GF-D8 (cell line): ENCODE results near the gene CLEC16A.

ENCODE experiments used
- DNase-seq: peaks from one replicate; lab custom pipeline; 2025; lab: John Stamatoyannopoulos, UW

CLEC16A gene

DNA sequence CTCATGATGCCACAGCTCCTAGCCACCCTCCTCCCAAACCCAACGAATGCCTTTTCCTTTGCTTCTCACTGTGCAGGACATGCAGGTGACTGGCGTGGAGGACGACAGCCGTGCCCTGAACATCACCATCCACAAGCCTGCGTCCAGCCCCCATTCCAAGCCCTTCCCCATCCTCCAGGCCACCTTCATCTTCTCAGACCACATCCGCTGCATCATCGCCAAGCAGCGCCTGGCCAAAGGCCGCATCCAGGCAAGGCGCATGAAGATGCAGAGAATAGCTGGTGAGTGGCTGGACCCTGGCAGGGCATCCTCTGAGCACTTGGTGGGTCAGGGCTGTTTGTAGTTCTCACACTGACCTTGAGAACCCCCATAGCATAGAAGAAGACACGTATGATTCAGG lies 179.3 kb downstream of the CLEC16A start:
- DNase-seq, result no peak

DNA sequence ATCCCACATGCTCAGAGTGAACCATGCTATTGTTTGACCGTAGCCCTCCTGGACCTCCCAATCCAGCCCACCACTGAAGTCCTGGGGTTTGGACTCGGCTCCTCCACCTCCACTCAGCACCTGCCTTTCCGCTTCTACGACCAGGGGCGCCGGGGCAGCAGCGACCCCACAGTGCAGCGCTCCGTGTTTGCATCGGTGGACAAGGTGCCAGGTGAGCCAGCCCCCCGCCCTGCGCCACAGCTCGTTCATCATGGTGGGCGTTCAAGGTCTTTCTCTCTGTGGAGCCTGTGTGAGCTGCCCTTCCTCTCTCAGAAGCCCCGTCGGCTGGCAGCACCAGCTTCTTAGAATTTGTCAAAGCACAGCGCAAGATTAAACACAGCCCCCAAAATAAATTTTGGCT lies 181.6 kb downstream of the CLEC16A start:
- no peak for DNase-seq

GRCh38 chr16:11126399-11127054 lies 182.2 kb downstream of the CLEC16A start:
- no peak for DNase-seq

GRCh38 chr16:11127610-11128195 lies 183.3 kb downstream of the CLEC16A start:
- DNase-seq, result no peak

DNA sequence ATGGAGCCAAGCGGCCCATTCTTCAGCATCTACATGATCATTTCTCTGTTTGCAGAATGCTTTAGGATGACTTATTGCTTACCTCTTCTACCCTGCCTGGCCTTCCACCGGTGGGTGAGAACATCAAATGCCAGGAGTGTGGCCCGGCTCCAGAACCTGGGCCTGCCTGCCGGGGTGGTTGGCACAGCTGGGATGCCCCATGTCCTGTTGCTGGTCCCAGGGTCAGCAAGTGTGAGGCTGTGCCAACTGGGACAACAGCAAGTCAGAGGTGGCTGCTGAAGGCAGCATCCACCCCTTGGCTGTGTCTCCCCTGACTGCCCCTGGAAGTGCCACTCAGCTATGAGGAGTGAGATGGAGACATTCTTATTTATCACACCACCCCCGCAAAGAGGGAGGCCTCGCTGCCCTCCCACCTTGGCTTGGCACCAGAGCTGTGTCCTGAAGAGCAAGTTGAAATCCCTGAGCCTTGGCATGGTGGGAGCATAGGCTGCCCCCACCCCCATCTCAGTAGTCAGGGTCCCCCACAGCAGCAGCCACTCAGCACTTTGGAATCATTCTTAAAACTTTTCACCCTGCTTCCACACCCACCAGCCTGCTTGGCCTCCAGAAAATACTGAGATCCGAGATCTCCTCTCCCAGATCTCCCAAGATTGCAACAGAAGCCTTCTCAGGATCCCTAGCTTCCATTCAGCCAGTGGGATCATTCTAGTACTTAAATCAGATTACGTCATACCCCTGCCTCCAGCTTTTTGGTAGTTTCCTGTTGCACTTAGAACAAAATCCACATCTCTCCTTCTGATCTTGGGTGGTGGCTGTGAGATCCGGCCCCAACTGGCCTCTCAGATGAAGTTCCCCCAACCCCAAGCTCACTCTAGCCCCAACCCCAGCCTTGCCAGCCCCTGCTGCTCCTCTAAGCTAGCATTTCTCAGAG lies 184.1 kb downstream of the CLEC16A start:
- peak; percentile 52 for DNase-seq

- DNase-seq, result peak; percentile 14
These were observed 185.0 kb downstream of the CLEC16A start for GRCh38 chr16:11129378-11129781.

DNA sequence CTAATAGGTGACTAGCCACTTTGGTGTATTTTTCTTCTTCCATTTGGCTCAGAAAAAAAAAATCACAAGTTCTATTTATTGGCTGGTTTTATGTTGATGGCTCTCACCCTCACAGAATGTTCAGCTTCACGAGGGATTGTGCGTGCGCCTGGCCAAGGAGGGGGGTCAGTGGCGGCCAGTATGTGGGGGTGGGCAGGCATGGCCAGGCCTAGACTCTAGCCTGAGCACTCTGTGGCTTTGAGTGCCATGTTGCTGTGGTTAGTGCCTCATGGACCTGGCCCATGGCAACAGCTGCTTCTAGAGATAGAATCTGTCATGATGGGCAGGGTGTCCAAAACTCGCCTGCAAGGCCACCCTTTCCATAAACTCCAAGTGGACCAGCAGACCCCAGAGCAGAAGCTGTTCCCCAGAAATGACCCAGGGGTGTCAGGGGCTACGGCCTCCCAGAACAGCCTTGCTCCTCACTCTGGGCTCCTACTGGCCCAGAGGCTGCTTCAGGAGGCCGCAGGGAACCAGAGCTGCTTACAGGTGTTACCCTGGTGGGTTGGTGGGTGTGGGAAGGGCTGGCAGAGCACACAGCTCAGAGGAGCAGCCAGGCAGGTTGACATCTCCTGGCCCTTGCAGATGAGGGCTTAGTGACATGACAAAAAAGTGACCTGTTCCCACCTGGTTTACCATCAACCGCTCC lies 186.8 kb downstream of the CLEC16A start:
- DNase-seq, result no peak

DNA sequence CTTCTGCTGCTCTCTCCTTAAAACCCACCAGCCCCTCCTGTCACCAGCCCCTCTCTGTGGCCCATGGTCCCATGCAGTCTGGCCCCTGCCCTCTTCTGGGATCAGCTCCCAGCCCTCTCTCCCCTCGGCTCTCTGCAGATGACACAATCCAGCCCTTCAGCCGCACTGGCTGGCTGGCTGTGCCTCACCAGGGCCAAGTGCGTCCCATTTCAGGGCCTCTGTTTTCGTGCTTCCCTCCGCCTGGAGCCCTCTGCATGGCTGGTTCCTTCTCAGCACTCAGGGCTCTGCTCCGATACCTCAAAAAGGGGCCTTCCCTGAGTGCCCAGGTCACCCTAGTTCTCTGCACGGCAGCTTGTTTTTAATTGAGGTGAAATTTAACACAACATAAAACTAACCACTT lies 187.3 kb downstream of the CLEC16A start:
- DNase-seq, result no peak

DNA sequence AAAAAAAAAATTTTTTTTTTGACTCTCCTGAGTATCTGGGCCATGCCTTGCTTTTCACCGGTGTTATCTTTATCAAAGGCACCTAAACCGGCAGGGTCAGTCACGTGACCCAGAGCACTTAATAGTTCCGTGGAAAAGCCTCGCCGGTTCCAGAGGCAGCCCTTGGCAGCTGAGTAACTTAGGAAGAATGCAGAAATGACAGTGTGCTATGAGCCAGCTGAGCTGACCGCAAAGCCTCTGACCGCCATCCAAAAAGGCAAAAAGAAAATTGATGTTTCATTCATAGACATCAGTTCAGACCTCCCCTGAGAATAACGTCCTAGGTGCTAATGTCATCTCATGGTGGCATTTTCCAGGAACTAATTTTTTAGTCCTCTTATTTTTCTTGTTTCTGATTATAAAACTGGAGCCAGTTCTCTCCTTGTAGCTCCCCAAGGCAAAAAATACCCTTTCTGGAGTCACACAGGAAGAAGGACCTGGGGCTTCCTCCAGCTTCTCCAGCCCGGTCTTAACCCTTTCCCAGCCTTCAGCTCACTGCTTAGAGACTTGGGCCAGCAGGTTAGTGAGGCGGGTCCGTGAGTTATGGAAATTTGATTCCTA lies 189.1 kb downstream of the CLEC16A start:
- DNase-seq, result no peak

DNA sequence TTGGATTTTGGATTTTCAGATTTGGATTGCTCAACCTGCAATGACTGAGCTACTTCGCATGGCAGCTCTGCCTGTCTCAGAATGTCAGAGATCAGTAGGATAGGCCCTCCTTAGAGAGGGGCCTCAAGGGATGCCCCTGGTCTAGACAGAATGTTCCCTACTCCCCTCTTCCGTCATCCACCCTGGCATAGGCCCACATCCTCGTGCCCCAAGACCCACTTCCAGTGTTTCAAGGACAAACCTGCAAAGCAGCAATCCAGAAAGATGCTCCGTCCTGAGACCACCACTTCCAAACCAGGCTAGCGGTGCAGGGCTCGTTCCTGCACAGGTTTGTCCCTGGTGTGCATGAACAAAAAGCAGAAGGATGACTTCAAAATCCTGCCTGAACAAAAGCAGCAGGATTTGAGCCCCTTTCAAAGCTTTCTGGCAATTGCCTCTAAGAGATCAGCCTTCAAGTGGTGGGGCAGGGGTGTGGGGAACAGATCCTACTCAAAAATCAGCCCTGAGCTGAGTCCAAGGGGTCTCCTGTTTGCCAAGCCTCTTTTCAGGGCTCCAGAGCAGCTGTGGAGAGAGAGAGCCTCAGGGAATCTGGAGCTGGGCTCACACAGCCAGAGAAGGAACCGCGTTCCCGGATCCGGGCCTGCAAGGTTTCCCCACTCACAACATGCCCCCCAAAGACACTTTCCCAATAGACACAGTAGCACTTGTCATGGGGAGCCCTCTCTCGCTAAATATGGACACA lies 190.5 kb downstream of the CLEC16A start:
- no peak for DNase-seq

DNA sequence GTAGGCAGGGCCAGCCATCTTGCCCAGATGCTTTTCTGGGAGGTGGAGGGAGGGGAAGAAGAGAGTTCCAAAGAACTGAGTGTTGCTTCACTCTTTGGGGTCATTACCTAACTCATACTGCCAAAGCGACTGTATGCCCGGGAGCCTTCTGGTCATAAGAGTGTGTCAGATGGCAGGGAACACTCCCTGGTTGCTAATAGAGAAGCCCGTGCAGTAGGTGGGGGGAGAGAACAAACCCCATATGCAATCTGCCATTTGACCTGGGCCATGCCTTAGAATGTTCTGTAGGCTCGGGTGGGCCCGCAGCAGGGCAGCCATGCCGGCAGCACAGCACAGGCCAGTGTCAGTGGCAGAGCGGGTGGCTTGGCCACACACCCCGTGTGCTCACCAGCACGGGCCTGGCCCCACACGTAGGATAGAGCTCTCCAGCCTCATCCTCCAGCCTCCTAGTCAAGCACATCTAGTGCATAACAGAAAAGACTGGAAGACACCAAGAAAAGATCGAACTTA lies 191.2 kb downstream of the CLEC16A start:
- DNase-seq, result peak; percentile 21

GRCh38 chr16:11136600-11136999 lies 192.2 kb downstream of the CLEC16A start:
- DNase-seq, result no peak

DNA sequence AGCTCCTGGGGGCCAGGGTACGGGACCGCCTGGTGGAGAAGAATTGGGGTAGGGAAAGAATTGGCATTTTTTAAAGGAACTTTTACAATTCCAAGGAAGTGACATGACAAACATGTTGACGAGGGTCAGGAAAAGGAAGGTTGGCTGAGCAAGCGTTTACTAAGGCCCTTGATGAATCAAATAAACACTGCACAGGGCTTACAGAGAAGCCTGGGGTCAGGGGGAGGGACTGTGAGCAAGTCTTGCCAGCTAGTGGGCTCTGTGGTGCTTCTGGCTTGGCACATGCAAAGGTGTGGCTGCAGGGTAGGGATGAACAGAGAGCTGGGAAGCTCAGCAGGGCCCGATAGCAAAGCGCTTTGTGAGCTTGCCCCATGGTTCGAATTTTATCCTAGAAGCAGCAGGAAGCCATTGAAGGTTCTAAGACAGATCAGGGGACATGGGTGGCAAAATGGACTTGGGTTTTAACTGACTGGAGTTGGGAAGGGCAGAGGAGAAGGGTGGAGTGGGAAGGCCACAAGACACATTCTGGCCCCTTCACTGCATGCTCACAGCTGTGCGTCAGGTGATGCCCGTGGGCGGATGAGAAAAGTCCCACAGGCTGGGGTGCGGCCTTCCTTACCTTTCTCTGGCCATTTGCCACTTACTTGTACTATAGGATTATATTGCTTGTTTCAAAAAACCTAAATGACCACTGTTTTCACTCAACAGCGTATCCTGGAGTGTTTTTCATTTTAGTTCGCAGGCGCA lies 193.8 kb downstream of the CLEC16A start:
- DNase-seq, result no peak

- no peak for DNase-seq
These were observed 194.5 kb downstream of the CLEC16A start for GRCh38 chr16:11138769-11139325.

- no peak for DNase-seq
These were observed 195.1 kb downstream of the CLEC16A start for GRCh38 chr16:11139326-11140097.

- no peak for DNase-seq
These were observed 195.7 kb downstream of the CLEC16A start for GRCh38 chr16:11140098-11140375.

GRCh38 chr16:11140466-11140865 lies 196.1 kb downstream of the CLEC16A start:
- DNase-seq, result no peak

DNA sequence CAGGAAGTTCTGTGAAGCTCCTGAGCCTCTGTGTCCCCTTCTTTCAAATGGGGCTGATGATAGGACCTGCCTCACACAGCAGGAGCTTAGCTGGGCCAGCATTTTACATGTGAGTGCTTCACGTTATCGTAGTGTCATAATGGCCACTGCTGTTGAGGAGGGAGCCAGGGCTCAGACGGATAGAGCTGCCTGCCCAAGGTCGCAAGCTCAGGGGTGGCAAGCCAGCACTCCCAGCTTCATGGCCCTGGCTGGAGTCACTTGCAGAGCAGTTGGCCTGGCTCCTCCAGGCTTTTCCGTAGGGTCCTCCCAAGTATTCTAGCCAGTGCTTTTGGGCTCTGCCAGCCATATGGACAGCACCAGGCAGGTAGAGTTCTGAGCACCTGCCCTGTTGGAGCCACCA lies 196.5 kb downstream of the CLEC16A start:
- DNase-seq, result no peak
